Transverse colon (tissue), 4 donors: ENCODE measurements around the gene AGR3.

Experiments used
- EP300 ChIP-seq: sonication (generic); formaldehyde crosslinking; IDR thresholded peaks from one replicate; pipeline ENCODE4 v1.6.1; 2017; ENCODE audit warnings: antibody characterized with exemption, low read depth
- POLR2A ChIP-seq: fragments of 450-650 bp; IDR thresholded peaks from one replicate; pipeline ENCODE4 v1.6.1; 2016; ENCODE audit warnings: antibody characterized with exemption, mild to moderate bottlenecking, moderate library complexity
- POLR2AphosphoS5 ChIP-seq, 3 donors: sonication (generic); formaldehyde crosslinking; IDR thresholded peaks; one replicate each; pipeline ENCODE4 v1.6.1; 2016; ENCODE audit warnings: antibody characterized with exemption in 3 of 3
- TF ChIP-seq, protein P1 (sequence below), 5 experiments: fragments of 200-600 bp in 3 of 5; fragments of 450-650 bp in 2 of 5; sonication (generic) in 3 of 5; IDR thresholded peaks; 1 replicate in 2 of 5; 2 replicates in 3 of 5; pipeline ENCODE4 v1.5.1; 2016 to 2017; ENCODE audit warnings: antibody characterized with exemption in 5 of 5, inconsistent platforms in 3 of 5, mild to moderate bottlenecking in 2 of 5, moderate library complexity in 1 of 5

- no peak for TF ChIP-seq EP300
- TF ChIP-seq, protein P1, sequence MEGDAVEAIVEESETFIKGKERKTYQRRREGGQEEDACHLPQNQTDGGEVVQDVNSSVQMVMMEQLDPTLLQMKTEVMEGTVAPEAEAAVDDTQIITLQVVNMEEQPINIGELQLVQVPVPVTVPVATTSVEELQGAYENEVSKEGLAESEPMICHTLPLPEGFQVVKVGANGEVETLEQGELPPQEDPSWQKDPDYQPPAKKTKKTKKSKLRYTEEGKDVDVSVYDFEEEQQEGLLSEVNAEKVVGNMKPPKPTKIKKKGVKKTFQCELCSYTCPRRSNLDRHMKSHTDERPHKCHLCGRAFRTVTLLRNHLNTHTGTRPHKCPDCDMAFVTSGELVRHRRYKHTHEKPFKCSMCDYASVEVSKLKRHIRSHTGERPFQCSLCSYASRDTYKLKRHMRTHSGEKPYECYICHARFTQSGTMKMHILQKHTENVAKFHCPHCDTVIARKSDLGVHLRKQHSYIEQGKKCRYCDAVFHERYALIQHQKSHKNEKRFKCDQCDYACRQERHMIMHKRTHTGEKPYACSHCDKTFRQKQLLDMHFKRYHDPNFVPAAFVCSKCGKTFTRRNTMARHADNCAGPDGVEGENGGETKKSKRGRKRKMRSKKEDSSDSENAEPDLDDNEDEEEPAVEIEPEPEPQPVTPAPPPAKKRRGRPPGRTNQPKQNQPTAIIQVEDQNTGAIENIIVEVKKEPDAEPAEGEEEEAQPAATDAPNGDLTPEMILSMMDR (IDR thresholded peaks at IDR 0.05): no peak
- TF ChIP-seq POLR2AphosphoS5 (IDR thresholded peaks at IDR 0.05): no peak
- TF ChIP-seq POLR2A: no peak
Observed at GRCh38 chr7:16921151-16921550, 39.4 kb upstream of the AGR3 start.
